T-cell (primary cell): ENCODE data around the gene KDM4B. TPM values are rescaled to one million over a fixed set of nuclear protein-coding genes. Genes with fewer than 3 reads are reported as not detected.
A peak's percentile ranks its signal among the peaks of the same experiment; 100 is the strongest.
"Not testable (repeated sequence)": the region's sequence is repeated elsewhere in the genome, so short reads cannot be mapped to it uniquely, and the experiment has no call there.

Experiments used
- ATAC-seq, 4 experiments: fragments of 200-7000 bp in 3 of 4; fragments of 150-1000 bp in 1 of 4; cut with Tn5 transposase; replicated peaks in 1 of 4; 1 replicate in 3 of 4; 2 replicates in 1 of 4; pipeline ENCODE4 v1.10.0; 2021; ENCODE audit warnings: moderate library complexity in 3 of 4, mild to moderate bottlenecking in 2 of 4, moderate number of reproducible peaks in 1 of 4
- CTCF ChIA-PET, 2 donors: fragments of 300-600 bp; sonication (Branson Sonifier 250); formaldehyde crosslinking; loops; one replicate each; lab custom pipeline; 2022; ENCODE audit warnings: antibody characterized with exemption in 2 of 2; lab: Charles Lee
- POLR2A ChIA-PET, 2 donors: fragments of 300-600 bp; sonication (Branson Sonifier 250); formaldehyde crosslinking; loops; one replicate each; lab custom pipeline; 2022; ENCODE audit warnings: antibody characterized with exemption in 2 of 2; lab: Charles Lee
- DNase-seq, 35 experiments: peaks; one replicate each; pipeline versions ENCODE4 v3.0.0 to v3.0.0-alpha.2; 2013 to 2023
- H3K27ac ChIP-seq: one replicate; pipeline ENCODE4 v1.5.1; 2013; ENCODE audit warnings: low read length
- H3K27me3 ChIP-seq, 2 experiments: replicated peaks in 1 of 2; 1 replicate in 1 of 2; 2 replicates in 1 of 2; pipeline versions ENCODE4 v1.6.1 to v1.7.0; 2013; ENCODE audit warnings: low read length in 1 of 2, mixed read lengths in 1 of 2; ENCODE audit not compliant: control insufficient read depth in 2 of 2, insufficient read depth in 2 of 2; ENCODE audit errors: extremely low read depth in 1 of 2
- H3K36me3 ChIP-seq, 2 donors: 1 replicate in 1 of 2; 2 replicates in 1 of 2; pipeline versions ENCODE4 v1.6.1 to v1.7.0; 2013; ENCODE audit warnings: low read length in 1 of 2; ENCODE audit not compliant: control insufficient read depth in 2 of 2, insufficient read depth in 1 of 2; ENCODE audit errors: extremely low read depth in 1 of 2
- H3K4me1 ChIP-seq, 2 experiments: 1 replicate in 1 of 2; 2 replicates in 1 of 2; pipeline versions ENCODE4 v1.6.1 to v1.7.0; 2013; ENCODE audit warnings: low read length in 2 of 2, mixed read lengths in 1 of 2; ENCODE audit not compliant: insufficient read depth in 2 of 2, control insufficient read depth in 1 of 2; ENCODE audit errors: extremely low read depth in 1 of 2
- H3K4me3 ChIP-seq, 2 donors: 1 replicate in 1 of 2; 2 replicates in 1 of 2; pipeline versions ENCODE4 v1.5.1 to v1.7.0; 2013; ENCODE audit warnings: mild to moderate bottlenecking in 2 of 2, low read length in 1 of 2, moderate library complexity in 1 of 2; ENCODE audit not compliant: control insufficient read depth in 1 of 2; ENCODE audit errors: extremely low read depth in 1 of 2
- H3K9me3 ChIP-seq: 2 replicates; pipeline ENCODE4 v1.7.0; 2013
- H3K27ac Mint-ChIP-seq, 2 donors: one replicate each; pipeline ENCODE4 v1.8.0; 2020 to 2021; ENCODE audit warnings: mild to moderate bottlenecking in 2 of 2, mixed read lengths in 2 of 2
- H3K27me3 Mint-ChIP-seq, 2 donors: one replicate each; pipeline ENCODE4 v1.8.0; 2021 to 2022; ENCODE audit warnings: mixed read lengths in 2 of 2
- H3K36me3 Mint-ChIP-seq: one replicate; pipeline ENCODE4 v1.8.0; 2021; ENCODE audit warnings: mixed read lengths
- H3K4me1 Mint-ChIP-seq, 3 donors: one replicate each; pipeline ENCODE4 v1.8.0; 2020 to 2022; ENCODE audit warnings: mixed read lengths in 3 of 3, mild to moderate bottlenecking in 1 of 3
- H3K4me3 Mint-ChIP-seq, 3 donors: one replicate each; pipeline ENCODE4 v1.8.0; 2020 to 2022; ENCODE audit warnings: mild to moderate bottlenecking in 3 of 3, mixed read lengths in 3 of 3, moderate library complexity in 3 of 3
- H3K9me3 Mint-ChIP-seq, 3 donors: one replicate each; pipeline ENCODE4 v1.8.0; 2020 to 2022; ENCODE audit warnings: mixed read lengths in 3 of 3
- WGBS: methylation state at CpG from one replicate; pipeline ENCODE4 v1.1.5; 2013; ENCODE audit warnings: missing lambda C conversion rate; ENCODE audit not compliant: insufficient coverage; 5-methylcytosine and 5-hydroxymethylcytosine counted together
- total RNA-seq, 35 experiments: library from RNA in 6 of 35; stranded (reverse) in 6 of 35; fragments of 120-200 nt in 1 of 35; gene quantifications; one replicate each; pipeline versions ENCODE4 v1.2.1 to v1.2.4 and lab custom pipeline; 2013 to 2026

KDM4B gene
- total RNA-seq, 5 donors from 2014 or later (not counting 1 experiment from before 2014, with no cell fraction given) = 44.6 to 59.2 (median 47.8) TPM

- 100% methylated on average over 1 of the region's 7 CpGs for WGBS
These were observed 189.7 kb downstream of the KDM4B start for GRCh38 chr19:5158549-5159134.

GRCh38 chr19:5160158-5160795 is 191.4 kb downstream of the KDM4B start:
- H3K4me1 ChIP-seq, H3K36me3 Mint-ChIP-seq, H3K4me3 Mint-ChIP-seq, H3K4me1 Mint-ChIP-seq, H3K4me3 ChIP-seq, CTCF ChIA-PET, ATAC-seq, H3K27ac ChIP-seq, H3K27me3 ChIP-seq, H3K27me3 Mint-ChIP-seq, H3K36me3 ChIP-seq, H3K27ac Mint-ChIP-seq, H3K9me3 ChIP-seq, DNase-seq, POLR2A ChIA-PET: not testable (repeated sequence)
- H3K9me3 Mint-ChIP-seq = peaks cover 0 to 11% (median 8%) of the 10 kb centered on the region in 3 donors
- no CpG with 5 or more reads among the region's 2 CpGs for WGBS

More at GRCh38 chr19:5158549-5159134, 189.7 kb downstream of the KDM4B start:
- H3K4me3 ChIP-seq, H3K4me1 Mint-ChIP-seq, H3K4me1 ChIP-seq, H3K27me3 ChIP-seq, ATAC-seq, H3K36me3 ChIP-seq, CTCF ChIA-PET, DNase-seq, H3K27ac ChIP-seq, H3K27ac Mint-ChIP-seq, H3K36me3 Mint-ChIP-seq, H3K9me3 ChIP-seq, H3K27me3 Mint-ChIP-seq, H3K4me3 Mint-ChIP-seq, POLR2A ChIA-PET: not testable (repeated sequence)
- peaks cover 0 to 11% (median 8%) of the 10 kb centered on the region in 3 donors for H3K9me3 Mint-ChIP-seq

- CTCF ChIA-PET, H3K27ac Mint-ChIP-seq, H3K27ac ChIP-seq, H3K4me3 Mint-ChIP-seq, POLR2A ChIA-PET, H3K4me1 Mint-ChIP-seq, H3K27me3 ChIP-seq, H3K27me3 Mint-ChIP-seq, H3K4me1 ChIP-seq, H3K9me3 ChIP-seq, H3K4me3 ChIP-seq, DNase-seq, H3K36me3 Mint-ChIP-seq, ATAC-seq, H3K36me3 ChIP-seq, H3K9me3 Mint-ChIP-seq: not testable (repeated sequence)
- 78% methylated on average over 15 of the region's 23 CpGs for WGBS
These were observed 196.2 kb downstream of the KDM4B start for GRCh38 chr19:5164845-5165696.

GRCh38 chr19:5165697-5166019 is 196.7 kb downstream of the KDM4B start:
- ATAC-seq (no peak), DNase-seq (no peak)
- ChIA-PET CTCF (no interaction called here), POLR2A (no interaction called here)
- Mint-ChIP-seq H3K27me3 (peaks cover 2 to 11% of the 10 kb centered on the region in 2 donors), H3K36me3 (peaks cover 3% of the 10 kb centered on the region), H3K4me1 (peaks cover 0 to 6% (median 2%) of the 10 kb centered on the region in 3 donors), H3K4me3 (no peak overlapping the region), H3K9me3 (peaks cover 0 to 3% (median 0%) of the 10 kb centered on the region in 3 donors), H3K27ac (no peak overlapping the region)
- no peaks in the 10 kb centered on the region for H3K27me3 ChIP-seq
- no peaks in the 10 kb centered on the region for H3K9me3 ChIP-seq
- WGBS = 90% methylated on average over 2 of the region's 2 CpGs
- no peak overlapping the region for H3K4me3 ChIP-seq
- H3K36me3 ChIP-seq = no peaks in the 10 kb centered on the region
- H3K4me1 ChIP-seq = no peaks in the 10 kb centered on the region
- H3K27ac ChIP-seq = no peak overlapping the region

GRCh38 chr19:5166262-5166661 is 197.3 kb downstream of the KDM4B start:
- H3K4me3 Mint-ChIP-seq = no peak overlapping the region
- ChIA-PET POLR2A (no interaction called here), CTCF (no interaction called here)
- H3K9me3 Mint-ChIP-seq = peaks cover 0 to 3% (median 0%) of the 10 kb centered on the region in 3 donors
- no peak overlapping the region for H3K27ac Mint-ChIP-seq
- peaks cover 3% of the 10 kb centered on the region for H3K36me3 Mint-ChIP-seq
- Histone ChIP-seq H3K9me3 (no peaks in the 10 kb centered on the region), H3K36me3 (no peaks in the 10 kb centered on the region), H3K27ac (no peak overlapping the region), H3K27me3 (no peaks in the 10 kb centered on the region), H3K4me3 (no peak overlapping the region), H3K4me1 (no peaks in the 10 kb centered on the region)
- peaks cover 0 to 6% (median 2%) of the 10 kb centered on the region in 3 donors for H3K4me1 Mint-ChIP-seq
- no peak for ATAC-seq
- peaks cover 2 to 11% of the 10 kb centered on the region in 2 donors for H3K27me3 Mint-ChIP-seq
- no peak for DNase-seq

- Mint-ChIP-seq H3K4me3 (no peak overlapping the region), H3K27ac (no peak overlapping the region), H3K36me3 (no peaks in the 10 kb centered on the region), H3K27me3 (peaks cover 2 to 8% of the 10 kb centered on the region in 2 donors), H3K4me1 (peaks cover 4 to 6% (median 6%) of the 10 kb centered on the region in 3 donors), H3K9me3 (peaks cover 0 to 3% (median 0%) of the 10 kb centered on the region in 3 donors)
- H3K27ac ChIP-seq = no peak overlapping the region
- ATAC-seq (peak in 1 of 4 experiments; percentile 20), DNase-seq (peak in 27 of 35 experiments; percentile 9 to 59 (median 38))
- POLR2A ChIA-PET = no interaction called here
- H3K36me3 ChIP-seq = no peaks in the 10 kb centered on the region
- H3K9me3 ChIP-seq = no peaks in the 10 kb centered on the region
- CTCF ChIA-PET = no interaction called here
- no peaks in the 10 kb centered on the region for H3K4me1 ChIP-seq
- WGBS = 55% methylated on average over 1 of the region's 4 CpGs
- no peaks in the 10 kb centered on the region for H3K27me3 ChIP-seq
- no peak overlapping the region for H3K4me3 ChIP-seq
These were observed 201.4 kb downstream of the KDM4B start for GRCh38 chr19:5170329-5170745.
